Vein endothelial cell (primary cell): ENCODE data around the gene CPEB2. TPM values are rescaled to one million over a fixed set of nuclear protein-coding genes. Genes with fewer than 3 reads are reported as not detected.

ENCODE experiments used
- total RNA-seq: library from RNA; depleted of rRNA; stranded (reverse); fragments of >200 nt; gene quantifications from 2 replicates; pipeline ENCODE4 v1.2.3, GENCODE V29; 2012

Gene CPEB2
- 8.8 and 11.1 TPM in 2 replicates for total RNA-seq

GRCh38 chr4:15001869-15002658, at the start of gene CPEB2:
TSS of gene CPEB2 (plus strand) at chr4:15002481. CDS start at chr4:15002674, 193 bp downstream.

